ENCODE measurements around the gene SLC16A11.

The SLC16A11 gene

DNA sequence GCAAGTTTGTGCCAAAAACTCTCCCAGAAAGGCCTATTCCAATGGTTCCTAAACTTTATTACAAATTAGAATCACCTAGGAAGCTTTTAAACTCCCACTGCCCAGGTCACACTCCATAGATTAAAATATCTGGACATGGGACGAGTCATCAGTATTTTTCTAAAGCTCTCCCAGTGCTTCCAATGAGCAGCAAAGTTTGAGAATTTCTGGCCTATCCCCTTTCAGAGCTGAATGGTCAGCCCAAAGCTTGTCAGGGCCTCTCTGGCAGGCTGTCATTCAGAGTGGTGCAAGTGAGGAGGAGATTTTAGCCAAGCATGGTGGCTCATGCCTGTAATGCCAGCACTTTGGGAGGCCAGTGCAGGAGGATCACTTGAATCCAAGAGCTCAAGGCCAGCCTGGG lies 18.6 kb downstream of the SLC16A11 start:
- DNase-seq (ENCODE audit: low read depth): no peak

DNA sequence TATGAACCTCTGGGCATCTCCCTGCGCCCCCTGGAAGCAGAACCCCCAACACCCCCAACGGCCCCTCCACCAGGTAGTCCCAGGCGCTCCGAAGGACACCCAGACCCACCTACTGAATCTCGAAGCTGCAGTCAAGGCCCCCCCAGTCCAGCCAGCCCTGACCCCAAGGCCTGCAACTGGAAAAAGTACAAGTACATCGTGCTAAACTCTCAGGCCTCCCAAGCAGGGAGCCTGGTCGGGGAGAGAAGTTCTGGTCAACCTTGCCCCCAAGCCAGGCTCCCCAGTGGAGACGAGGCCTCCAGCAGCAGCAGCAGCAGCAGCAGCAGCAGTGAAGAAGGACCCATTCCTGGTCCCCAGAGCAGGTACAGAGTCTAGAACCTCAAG lies 19.5 kb downstream of the SLC16A11 start:
- DNase-seq (ENCODE audit: low read depth): no peak

DNA sequence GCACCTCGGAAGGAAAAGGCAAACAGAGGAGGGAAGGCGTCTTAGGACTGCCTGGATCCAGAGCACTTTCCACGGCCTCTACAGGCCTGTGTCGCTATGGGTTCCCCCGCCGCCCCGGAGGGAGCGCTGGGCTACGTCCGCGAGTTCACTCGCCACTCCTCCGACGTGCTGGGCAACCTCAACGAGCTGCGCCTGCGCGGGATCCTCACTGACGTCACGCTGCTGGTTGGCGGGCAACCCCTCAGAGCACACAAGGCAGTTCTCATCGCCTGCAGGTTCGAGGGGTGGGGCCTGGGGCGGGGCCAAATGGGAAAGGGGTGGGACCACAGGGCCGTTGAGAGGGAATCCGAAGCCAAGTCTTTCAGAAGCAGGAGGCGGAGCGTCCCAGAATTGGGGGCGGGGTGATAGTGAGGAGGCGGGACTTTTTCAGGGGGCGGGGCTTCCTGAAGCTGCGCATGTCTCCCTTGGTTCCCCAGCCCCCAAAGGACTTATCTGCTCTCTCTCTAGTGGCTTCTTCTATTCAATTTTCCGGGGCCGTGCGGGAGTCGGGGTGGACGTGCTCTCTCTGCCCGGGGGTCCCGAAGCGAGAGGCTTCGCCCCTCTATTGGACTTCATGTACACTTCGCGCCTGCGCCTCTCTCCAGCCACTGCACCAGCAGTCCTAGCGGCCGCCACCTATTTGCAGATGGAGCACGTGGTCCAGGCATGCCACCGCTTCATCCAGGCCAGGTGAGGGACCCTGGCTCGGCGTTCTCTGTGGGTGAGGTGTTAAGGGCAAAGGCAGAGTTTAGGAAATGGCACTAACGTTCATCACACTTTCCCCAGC lies 20.1 kb downstream of the SLC16A11 start:
- peak; percentile 82 for DNase-seq (ENCODE audit: low read depth)

DNA sequence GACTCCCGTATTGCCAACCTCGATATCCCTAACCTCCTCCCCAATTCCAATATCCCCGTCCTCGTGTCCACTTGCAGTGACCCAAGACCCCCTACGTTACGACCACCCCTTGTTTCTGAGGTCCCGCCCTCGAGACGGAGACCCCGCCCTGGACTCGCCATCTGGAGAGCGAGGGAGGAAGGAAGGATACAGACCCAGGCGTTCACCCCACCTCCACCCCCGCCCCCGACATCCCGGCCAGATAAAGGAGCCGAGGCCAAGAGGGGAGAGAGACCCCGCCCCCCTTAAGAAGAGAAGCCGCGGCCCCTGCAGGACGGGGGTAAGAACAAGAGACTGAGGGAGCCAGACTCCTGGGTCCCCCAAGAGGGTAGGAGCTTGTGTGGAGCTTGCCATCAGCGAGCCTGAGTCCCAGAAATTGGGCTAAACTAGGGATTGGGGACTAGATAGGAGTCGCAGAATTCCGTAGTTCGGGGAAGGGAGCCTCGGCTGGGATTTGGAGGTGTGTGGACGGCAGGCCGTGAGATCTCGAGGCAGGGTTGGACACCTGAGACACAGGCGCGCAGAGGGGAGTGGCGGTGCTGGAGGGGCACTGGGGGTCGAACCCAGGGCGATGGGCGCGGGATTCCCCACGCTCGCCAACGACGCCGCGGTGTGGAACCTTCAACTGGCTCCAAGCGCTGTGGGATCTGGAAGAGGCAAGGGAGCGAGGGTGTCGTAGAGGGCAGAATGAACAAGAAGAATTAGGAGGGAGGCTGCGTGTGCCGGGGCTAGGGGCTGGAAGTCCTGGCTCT lies 20.9 kb downstream of the SLC16A11 start, which contains the start of gene BCL6B:
TSS of gene BCL6B (plus strand) at position 270 of the 791 bp plus-strand sequence. CDS start 622 bp downstream, outside the sequence.
- no peak for DNase-seq (ENCODE audit: low read depth)

DNA sequence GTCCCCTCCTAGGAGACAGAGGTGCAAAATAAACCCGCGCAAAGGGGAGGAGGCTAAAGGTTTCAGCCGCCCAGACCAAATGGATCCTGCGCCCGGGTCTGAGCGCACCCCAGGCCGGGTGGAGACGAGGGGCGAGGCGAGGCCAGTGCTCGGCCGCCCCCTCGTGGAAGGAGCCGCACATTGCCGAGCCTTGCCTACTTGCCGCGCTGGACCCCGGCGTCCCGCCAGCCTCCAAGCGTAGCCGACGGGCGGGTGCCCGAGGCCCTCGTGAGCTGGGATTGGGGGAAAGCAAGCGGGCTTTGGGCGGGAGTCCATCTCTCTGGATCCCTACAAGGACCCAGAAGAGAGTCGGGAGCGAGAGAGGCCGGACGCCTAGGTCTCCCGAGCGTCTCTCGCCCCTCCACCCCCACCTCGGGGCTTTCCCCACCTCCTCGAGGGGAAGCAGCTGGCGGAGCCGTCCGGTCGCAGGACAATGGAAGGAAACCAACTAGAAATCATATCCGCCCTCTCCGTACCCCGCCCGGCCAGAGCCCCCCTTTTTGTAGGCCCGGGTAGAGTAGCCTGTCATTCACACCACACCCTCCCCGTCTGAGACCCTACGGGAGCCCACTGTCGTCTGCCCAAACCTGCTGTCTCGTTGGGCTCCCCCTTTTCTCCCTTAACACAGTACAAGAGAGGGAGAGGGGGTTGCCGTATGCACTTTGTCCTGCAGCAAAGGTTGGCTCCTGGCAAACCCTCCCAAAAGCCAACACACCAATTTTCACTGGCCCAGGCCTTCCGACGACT lies 21.7 kb downstream of the SLC16A11 start:
- peak; percentile 26 for DNase-seq (ENCODE audit: low read depth)

DNA sequence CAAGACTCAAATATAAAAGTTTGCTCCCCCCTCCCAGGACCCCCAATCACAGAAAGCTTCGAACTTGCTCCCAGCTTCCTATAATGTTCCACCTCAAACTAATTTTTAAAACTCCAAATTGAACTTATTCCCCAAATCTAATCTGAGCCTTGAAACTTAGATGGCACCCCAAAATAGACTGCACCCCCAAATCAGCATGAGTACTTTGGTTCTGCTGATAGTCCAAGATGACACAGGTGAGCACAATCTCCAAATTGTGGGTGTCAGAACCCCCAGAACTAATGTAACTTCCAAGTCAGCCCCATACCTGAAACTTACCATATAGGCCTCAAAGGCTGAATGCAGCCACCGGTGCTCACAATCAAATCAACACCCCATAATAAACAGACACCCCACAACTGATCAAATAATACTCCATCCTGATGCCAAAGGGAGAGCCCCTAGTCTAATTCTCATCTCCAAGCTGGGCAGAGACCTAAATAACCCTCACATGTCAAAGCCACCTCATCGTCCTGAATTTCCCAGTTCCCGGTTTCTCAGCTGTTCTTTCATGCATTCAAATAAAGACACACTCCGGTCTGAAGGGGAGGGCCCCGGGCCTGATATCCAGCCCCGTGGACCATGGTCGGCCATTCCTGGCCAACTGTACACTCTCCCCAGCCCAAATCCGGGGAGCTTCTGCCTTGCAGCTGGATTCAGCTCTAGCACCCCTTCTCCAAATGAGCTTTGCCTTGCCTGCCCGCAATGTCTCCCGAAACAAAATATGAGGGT lies 22.8 kb downstream of the SLC16A11 start:
- no peak for DNase-seq (ENCODE audit: low read depth)

DNA sequence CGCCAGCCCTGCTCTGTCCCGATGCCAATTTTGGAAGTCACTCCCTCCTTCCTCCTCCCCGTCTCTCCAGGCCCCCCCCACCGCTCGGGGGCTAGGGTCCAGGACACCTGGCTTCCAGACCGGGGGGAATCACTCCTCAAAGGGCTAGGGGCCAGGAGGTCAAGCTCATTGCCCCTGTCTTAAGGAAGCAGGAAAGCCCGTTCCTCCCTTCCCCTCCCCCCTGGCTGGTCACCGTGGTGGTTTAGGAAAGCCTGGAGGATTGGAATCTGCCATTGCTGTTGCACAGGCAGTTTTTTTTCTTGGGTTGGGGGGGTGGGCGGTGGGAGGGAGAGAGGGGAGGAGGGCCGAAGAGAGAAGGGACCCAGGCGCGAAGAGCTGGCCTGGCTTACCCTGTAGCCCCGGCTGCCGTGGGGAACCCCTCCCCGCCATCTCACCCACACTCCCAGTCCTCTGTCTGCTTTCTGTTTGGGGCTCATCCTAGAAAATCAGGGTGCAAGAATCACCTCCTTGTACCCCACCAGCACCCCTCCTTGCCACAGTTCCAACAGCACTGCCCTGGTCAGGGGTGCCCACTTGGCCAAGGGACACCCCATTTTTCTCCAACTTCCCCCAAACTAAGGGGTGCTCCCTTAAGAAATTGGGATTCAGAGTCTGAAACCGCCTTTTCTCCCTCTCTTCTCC lies 23.9 kb downstream of the SLC16A11 start:
- peak; percentile 33 for DNase-seq (ENCODE audit: low read depth)

DNA sequence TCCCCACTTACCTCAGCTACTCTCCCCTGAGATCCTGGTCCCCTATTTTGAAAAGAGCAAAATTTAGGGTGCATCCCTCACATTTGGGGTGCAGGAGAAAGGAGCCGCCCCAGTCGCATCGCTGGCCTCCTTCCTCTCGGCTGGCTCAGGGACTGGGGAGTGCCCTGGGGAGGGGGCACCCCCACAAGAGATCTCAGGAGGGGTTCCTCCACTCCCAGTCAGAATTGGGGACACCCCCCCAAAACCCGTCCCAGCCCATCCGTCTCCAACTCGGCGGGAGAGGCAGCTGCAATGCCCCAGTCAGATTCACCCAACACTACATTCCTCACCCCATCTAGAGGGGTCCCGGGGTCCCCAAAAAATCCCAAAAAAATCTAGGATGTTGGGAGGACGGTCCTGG lies 24.5 kb downstream of the SLC16A11 start:
- no peak for DNase-seq (ENCODE audit: low read depth)

DNA sequence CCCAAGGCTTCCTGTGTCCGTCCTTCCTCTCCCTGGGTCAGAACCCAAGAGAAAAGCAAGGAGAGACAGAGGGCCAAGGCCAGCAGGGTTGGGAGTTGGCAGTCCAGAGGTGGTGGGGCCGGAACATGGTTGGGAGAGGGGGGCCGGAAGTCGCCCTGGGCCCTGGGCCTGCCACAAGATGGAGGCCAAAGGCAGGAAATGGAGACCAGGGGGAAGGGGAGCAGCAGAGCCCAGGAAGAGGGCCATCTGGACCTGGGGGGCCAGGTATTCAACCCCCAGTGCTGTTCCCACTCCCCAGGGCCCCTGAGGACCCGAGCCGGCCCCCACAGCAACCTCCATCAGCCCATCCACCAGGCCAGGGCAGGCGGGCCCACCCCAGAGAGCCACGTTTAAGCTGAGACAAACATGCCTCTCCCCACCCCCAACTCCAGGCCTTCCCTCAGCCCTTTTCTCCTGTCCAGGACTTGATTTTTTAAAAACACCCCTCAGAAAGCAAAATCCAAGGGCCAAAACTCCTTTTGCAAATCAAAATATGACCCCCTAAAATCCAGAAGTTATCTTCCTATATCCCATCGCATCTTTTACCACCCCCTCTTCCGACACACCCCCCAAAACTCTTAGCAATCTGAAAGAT lies 25.4 kb downstream of the SLC16A11 start:
- DNase-seq (ENCODE audit: low read depth): no peak

DNA sequence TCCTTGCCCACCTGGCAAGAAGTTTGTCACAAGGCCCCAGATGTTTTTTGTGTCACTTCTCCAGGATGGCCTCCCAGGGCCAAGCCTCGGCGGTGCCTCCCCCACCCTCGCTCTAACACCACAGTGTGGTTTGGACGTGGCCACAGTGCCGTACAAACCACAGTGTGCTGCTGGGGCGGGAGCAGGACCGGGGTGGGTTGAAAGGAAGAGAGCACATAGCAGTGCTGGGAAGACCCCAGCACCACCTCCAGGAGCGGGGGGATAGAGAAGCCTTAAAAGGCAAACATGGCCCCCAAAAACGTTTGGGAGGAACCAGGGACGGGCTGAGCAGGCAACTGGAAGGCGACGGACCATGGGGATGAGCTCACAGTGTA lies 26.1 kb downstream of the SLC16A11 start:
- DNase-seq (ENCODE audit: low read depth): no peak

DNA sequence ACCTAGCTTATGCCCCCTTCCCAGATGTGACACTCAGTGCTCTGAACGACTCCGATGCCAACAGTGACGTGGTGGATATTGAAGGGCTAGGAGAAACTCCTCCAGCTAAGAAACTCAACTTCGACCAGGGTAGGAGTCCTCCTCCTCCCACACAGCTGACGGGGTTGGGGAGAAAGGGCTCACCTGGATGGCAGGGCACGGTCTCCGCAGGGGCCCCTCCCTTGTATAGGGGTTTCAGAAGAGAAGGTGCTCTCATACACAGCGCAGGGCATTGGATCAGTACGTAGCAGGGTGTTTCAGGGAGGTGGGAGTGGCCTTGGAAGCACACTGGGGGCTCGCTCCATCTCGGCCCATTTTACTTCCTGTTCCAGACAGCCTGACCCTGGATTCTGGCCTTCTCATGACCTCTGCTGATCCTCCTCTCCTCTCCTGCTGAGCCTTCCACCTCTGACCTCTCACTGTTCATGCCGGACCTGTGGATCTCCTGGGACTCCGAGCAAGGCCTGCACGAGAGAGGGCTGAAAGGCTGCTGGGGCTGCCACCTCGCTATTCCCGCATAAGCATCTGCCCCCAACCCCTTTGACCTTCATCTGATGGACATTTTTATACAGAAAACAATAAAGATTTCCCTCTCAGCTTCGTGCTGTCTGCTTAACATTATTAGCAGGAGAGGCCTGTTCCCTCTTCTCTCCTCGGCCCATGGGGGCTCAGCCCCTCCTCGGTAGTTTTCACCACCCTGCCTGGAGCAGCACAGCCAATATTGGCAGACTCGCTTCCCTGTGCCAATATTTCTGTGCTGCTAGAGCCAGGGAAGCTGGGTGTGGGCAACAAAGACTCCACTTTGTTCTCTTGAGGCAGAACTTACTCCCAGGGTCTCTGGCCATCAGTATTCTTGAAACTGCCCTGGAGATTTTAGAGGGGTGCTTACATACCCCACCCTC lies 26.7 kb downstream of the SLC16A11 start:
- no peak for DNase-seq (ENCODE audit: low read depth)

DNA sequence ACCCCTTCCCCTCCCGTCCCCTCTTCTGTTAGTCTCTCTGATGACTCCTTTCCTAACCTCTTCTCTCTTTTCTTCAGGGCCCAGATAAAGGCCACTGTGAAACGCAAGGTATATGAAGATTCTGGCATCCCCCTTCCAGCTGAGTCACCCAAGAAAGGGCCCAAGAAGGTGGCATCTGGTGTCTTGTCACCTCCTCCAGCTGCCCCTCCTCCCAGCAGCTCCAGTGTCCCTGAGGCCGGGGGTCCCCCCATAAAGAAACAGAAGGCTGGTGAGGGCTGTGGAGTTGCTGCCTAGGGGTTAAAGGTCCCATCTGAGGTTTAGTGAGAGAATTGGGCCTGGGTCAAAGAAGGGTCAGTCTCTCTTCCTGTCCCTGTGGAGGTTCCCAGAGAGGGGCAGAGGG lies 27.5 kb downstream of the SLC16A11 start:
- DNase-seq (ENCODE audit: low read depth): no peak

DNA sequence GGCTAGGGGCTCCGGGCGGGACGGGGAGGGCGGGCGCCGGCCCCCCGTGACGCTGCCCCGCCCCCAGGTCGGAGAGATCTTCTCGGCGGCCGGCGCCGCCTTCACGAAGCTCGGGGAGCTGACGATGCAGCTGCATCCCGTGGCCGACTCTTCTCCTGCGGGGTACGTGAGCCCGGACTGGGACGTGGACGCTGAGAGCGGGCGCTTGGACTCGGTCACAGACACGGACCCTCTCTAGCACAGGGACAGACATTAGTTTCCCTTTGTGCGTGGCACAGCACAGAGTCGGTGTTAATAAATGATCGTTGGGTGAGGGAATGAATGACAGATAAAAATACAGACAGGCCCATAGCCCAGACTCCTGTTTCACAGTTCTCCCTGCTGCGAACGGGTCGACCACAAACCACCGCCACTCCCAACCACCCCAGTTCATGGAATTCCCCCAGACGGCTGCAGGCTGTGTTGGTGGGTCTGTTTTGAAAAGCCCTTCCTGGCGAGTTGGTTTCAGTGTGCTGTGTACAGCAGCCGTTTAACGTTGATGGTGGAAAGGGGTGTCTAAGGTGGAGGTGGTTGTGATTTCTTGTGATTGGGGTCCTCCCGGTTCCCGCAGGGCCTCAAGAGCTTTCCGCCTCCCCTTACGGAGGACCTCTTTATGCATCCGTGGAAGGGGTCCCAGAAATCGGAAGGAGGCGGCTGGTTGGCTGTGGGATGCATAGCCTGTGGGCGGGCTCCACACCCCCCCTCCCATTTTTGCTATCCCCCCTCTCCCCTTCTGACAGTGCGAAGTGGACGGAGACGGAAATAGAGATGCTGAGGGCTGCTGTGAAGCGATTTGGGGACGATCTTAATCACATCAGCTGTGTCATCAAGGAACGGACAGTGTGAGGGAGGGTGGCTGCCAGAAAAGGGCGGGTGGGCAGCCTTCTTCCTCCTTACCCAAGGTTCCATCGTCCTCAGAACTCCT lies 28.6 kb downstream of the SLC16A11 start:
- no peak for DNase-seq (ENCODE audit: low read depth)

DNA sequence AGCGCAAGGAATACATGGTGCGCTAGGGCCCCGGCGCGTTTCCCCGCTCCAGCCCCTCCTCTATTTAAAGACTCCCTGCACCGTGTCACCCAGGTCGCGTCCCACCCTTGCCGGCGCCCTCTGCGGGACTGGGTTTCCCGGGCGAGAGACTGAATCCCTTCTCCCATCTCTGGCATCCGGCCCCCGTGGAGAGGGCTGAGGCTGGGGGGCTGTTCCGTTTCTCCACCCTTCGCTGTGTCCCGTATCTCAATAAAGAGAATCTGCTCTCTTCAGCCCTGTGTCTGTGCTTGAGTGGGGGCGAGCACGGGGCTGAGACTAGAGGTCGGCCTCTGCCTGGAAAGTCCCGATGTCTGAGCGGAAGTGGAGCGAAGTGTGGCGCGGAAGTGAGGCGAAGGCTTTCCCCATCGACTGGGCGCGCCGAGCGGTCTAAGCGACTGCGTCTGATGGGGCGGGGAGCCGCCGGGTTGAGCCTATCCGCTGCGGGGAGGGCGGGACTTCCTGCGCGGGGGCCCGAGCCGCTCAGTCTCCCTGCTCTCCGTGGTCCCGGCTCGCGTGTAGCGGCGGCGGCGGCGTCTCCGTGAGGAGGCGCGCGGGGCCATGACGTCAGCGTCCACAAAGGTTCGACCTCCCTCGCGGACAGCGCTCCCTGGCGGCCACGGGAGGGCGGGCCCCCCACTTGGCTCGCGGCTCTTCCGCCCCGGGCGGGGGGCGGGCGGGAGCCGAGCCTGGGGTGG lies 29.5 kb downstream of the SLC16A11 start:
- peak; percentile 94 for DNase-seq (ENCODE audit: low read depth)

DNA sequence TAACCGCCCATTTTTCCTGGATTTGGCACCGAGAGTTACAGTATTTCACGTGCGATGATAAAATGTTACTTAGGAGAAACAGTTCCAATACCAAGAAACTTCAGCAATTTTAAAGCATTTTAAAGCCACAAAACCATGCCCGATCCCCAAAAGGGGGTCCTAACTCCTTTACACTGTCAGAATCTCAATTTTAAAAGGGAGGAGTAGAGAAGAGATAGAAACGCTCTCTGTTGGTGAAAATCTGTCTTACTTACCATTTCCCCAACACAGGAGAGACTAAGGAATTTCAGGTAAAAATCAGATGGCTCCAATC lies 32.0 kb downstream of the SLC16A11 start:
- no peak for DNase-seq (ENCODE audit: low read depth)

DNA sequence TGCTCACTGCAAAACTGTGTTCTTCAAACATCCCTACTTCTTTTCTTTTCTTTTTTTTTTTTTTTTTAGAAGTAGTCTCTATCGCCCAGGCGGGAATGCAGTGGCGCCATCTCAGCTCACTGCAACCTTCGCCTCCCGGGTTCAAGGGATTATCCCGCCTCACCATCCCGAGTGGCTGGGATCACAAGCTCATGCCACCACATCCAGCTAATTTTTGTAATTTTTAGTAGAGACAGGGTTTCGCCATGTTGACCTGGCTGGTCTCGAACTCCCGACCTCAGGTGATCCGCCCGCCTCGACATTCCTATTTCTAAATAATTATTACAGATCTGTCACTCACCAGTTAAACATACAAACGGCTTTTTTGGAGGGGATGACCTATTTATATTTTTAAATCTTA lies 32.5 kb downstream of the SLC16A11 start:
- DNase-seq (ENCODE audit: low read depth): no peak

DNA sequence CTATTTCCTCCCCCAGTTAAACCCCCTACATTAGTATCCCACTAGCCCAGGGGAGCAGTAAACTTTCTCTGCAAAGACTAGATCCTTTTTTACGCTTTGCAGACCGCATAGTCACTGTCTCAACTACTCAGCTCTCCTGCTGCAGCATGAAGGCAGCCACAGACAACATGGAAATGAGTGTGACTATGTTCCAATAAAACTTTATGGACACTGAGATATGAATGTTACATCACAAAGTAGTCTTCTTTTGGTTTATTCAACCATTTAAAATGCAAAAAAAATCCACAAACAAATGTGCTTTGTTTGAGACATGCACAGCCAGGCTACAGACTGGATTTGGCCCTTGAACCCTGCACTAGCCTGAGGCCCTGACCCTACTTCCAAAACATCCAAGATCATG lies 33.4 kb downstream of the SLC16A11 start:
- no peak for DNase-seq (ENCODE audit: low read depth)

DNA sequence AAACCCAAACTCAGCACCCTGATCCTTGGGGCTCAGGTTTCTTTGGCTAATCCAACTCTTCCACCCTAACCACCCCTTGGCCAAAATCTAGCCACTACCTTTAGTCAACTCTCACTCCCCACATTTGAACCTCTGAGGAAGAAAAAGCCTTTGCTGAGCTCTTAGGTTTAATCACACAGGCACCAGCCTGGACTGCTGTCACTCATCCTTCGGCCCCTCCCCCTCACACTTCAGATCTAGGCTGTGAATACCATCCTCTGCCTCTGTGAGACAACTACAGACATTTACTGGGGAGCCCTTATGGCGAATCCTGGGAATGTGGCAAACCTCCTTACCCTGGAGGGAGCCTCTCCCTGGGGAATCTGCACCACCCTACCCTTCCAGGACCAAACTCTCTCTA lies 36.7 kb downstream of the SLC16A11 start:
- DNase-seq (ENCODE audit: low read depth): no peak

Measured in fibroblast of the conjunctiva (primary cell).